A673 (cell line): ENCODE data around the gene SLC26A1. TPM values are rescaled to one million over a fixed set of nuclear protein-coding genes. Genes with fewer than 3 reads are reported as not detected.

Experiments used
- BruUV-seq: library from RNA; stranded (reverse); fragments of 400-500 nt; replicated peaks from 2 replicates; lab custom pipeline; 2021; lab: Mats Ljungman, UMichigan
- CTCF ChIA-PET: fragments of 300-600 bp; sonication (Branson Sonifier 250); formaldehyde crosslinking; loops from one replicate; lab custom pipeline; 2022; ENCODE audit warnings: antibody characterized with exemption; lab: Charles Lee
- POLR2A ChIA-PET: fragments of 300-600 bp; sonication (Branson Sonifier 250); formaldehyde crosslinking; loops from one replicate; lab custom pipeline; 2022; ENCODE audit warnings: antibody characterized with exemption; ENCODE audit not compliant: low non-redundant PET; lab: Charles Lee
- DNase-seq: peaks from one replicate; pipeline ENCODE4 v3.0.0-alpha.2; 2015; ENCODE audit warnings: low spot score
- H3K27ac ChIP-seq: fragments of 200-600 bp; sonication (generic); 2 replicates; pipeline ENCODE4 v1.5.1; 2016; ENCODE audit warnings: mixed run types, low read depth, mild to moderate bottlenecking, mixed read lengths, antibody characterized with exemption, low read length; ENCODE audit not compliant: poor library complexity, severe bottlenecking
- H3K27me3 ChIP-seq: fragments of 200-600 bp; sonication (generic); replicated peaks from 2 replicates; pipeline ENCODE4 v1.6.1; 2017; ENCODE audit warnings: mixed run types, low read depth, mild to moderate bottlenecking, mixed read lengths, antibody characterized with exemption, low read length; ENCODE audit not compliant: insufficient read depth, poor library complexity
- H3K36me3 ChIP-seq: fragments of 200-600 bp; sonication (generic); 2 replicates; pipeline ENCODE4 v1.6.1; 2016; ENCODE audit warnings: mixed run types, mild to moderate bottlenecking, mixed read lengths, antibody characterized with exemption, low read length; ENCODE audit not compliant: insufficient read depth, poor library complexity, severe bottlenecking
- H3K4me1 ChIP-seq: fragments of 200-600 bp; sonication (generic); 2 replicates; pipeline ENCODE4 v1.6.1; 2017; ENCODE audit warnings: mixed run types, mild to moderate bottlenecking, mixed read lengths, antibody characterized with exemption, low read length; ENCODE audit not compliant: insufficient read depth, poor library complexity, severe bottlenecking
- H3K4me3 ChIP-seq: fragments of 200-600 bp; sonication (generic); 2 replicates; pipeline ENCODE4 v1.5.1; 2016; ENCODE audit warnings: low read depth, mixed run types, mild to moderate bottlenecking, mixed read lengths, low read length; ENCODE audit not compliant: poor library complexity, severe bottlenecking
- H3K9me3 ChIP-seq: fragments of 200-600 bp; sonication (generic); 2 replicates; pipeline ENCODE4 v1.6.1; 2016; ENCODE audit warnings: mixed run types, low read depth, mild to moderate bottlenecking, mixed read lengths, antibody characterized with exemption, low read length; ENCODE audit not compliant: poor library complexity, severe bottlenecking
- EZH2 ChIP-seq: fragments of 200-600 bp; sonication (generic); IDR thresholded peaks from 2 replicates; pipeline ENCODE4 v1.6.1; 2017; ENCODE audit warnings: borderline replicate concordance, low read depth, mild to moderate bottlenecking, mixed read lengths, antibody characterized with exemption, low read length; ENCODE audit not compliant: poor library complexity, severe bottlenecking
- intact Hi-C: fragments of 100-400 bp; cut with micrococcal nuclease; formaldehyde crosslinking; loops from one replicate; pipeline ENCODE4 v1.10.0; 2022; ENCODE audit not compliant: unreplicated experiment
- total RNA-seq: library from RNA; stranded (reverse); gene quantifications from 2 replicates; pipeline ENCODE4 v1.2.3, GENCODE V29; 2021
- TF ChIP-seq, protein P1 (sequence below): fragments of 300-800, 200-600 bp; sonication (generic); conservative IDR thresholded peaks from 2 replicates; pipeline ENCODE4 v1.5.1; 2017; ENCODE audit warnings: low read depth, mild to moderate bottlenecking, antibody characterized with exemption, low read length, moderate library complexity, mixed read lengths

Gene SLC26A1
- total RNA-seq, 1 experiment from 2014 or later, result 0.30 TPM

DNA sequence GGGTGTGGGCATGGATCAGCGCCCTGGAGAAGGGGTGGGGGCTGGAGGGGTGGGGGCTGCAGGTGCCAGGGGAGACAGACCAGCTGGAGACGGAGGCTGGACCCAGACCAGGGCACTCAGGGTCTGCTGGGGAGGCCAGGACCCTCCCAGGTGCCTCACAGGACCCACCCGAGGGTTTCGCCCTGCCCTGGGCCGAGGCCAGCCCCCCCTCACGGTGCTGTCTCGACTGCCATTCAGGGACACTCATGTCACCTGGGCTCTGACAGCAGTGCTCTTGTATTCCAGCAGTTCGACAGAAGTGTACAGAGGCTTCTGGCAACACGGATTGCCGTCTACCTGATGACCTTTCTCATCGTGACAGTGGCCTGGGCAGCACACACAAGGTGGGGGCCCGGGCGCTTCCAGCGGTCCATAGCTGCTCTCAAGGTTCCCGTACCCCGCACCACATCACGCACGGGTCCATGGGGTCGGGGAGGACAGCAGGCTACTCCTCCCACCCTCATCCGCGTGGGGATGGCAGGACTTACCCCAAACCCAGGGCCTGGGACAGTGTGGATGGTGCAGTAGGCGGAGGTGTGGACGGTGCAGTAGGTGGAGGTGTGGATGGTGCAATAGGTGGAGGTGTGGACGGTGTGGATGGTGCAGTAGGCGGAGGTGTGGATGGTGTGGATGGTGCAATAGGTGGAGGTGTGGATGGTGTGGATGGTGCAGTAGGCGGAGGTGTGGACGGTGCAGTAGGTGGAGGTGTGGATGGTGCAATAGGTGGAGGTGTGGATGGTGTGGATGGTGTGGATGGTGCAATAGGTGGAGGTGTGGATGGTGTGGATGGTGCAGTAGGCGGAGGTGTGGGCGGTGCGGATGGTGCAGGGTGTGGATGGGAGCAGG is 42.8 kb downstream of the SLC26A1 start:
- H3K36me3 ChIP-seq, result no peaks in the 10 kb centered on the region
- peaks cover 2% of the 10 kb centered on the region for H3K27me3 ChIP-seq
- TF ChIP-seq, protein P1, sequence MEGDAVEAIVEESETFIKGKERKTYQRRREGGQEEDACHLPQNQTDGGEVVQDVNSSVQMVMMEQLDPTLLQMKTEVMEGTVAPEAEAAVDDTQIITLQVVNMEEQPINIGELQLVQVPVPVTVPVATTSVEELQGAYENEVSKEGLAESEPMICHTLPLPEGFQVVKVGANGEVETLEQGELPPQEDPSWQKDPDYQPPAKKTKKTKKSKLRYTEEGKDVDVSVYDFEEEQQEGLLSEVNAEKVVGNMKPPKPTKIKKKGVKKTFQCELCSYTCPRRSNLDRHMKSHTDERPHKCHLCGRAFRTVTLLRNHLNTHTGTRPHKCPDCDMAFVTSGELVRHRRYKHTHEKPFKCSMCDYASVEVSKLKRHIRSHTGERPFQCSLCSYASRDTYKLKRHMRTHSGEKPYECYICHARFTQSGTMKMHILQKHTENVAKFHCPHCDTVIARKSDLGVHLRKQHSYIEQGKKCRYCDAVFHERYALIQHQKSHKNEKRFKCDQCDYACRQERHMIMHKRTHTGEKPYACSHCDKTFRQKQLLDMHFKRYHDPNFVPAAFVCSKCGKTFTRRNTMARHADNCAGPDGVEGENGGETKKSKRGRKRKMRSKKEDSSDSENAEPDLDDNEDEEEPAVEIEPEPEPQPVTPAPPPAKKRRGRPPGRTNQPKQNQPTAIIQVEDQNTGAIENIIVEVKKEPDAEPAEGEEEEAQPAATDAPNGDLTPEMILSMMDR, result no peak
- TF ChIP-seq EZH2, result no peak
- H3K27ac ChIP-seq, result no peak overlapping the region
- POLR2A ChIA-PET, result no interaction called here
- no peak for DNase-seq
- no peak overlapping the region for H3K4me3 ChIP-seq
- H3K4me1 ChIP-seq, result no peaks in the 10 kb centered on the region
- CTCF ChIA-PET, result no interaction called here
- no peaks in the 10 kb centered on the region for H3K9me3 ChIP-seq
- BruUV-seq, result no TSS peak
- intact Hi-C loops, result no loop called here

DNA sequence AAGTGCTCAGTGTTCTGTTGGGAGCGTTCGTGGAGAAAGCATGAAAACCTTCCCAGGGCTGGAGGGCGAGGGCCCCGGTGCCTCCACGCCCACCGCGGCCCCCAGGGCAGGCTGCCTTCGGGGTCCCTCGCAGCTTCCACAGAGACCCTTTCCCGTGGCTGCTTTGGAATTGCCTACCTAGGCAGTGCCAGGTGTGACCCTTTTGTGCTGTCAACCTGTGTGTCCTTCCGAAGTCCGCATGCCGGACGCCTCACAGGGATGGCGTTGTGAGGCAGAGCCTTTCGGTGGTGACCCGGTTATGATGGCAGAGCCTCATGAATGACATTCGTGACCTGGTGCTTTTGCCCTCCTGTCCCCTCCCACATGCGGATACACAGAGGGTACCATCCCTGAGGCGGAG is 43.5 kb downstream of the SLC26A1 start:
- no peaks in the 10 kb centered on the region for H3K36me3 ChIP-seq
- H3K4me1 ChIP-seq, result no peaks in the 10 kb centered on the region
- BruUV-seq, result no TSS peak
- DNase-seq, result no peak
- no peak overlapping the region for H3K27ac ChIP-seq
- H3K27me3 ChIP-seq, result peaks cover 2% of the 10 kb centered on the region
- H3K9me3 ChIP-seq, result no peaks in the 10 kb centered on the region
- CTCF ChIA-PET, result no interaction called here
- POLR2A ChIA-PET, result no interaction called here
- TF ChIP-seq, protein P1, result no peak
- TF ChIP-seq EZH2, result no peak
- no peak overlapping the region for H3K4me3 ChIP-seq
- intact Hi-C loops, result no loop called here

DNA sequence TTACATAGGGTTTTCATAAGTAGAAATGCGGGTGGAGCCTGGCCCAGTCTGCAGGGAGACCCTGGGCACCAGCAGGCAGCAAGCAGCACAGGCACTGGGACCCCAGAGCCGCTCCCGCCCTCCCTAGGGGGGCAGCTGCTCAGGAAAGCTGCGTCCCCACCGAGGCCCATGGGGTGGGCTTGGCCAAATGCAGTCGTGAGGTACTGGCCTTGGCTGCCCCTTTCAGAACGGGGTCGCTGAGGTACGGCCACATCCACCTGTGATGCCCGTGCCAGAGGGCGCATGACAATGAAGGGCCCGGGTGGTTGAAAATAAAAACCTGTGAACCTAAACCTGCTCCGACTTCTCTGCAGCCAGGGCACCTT is 44.3 kb downstream of the SLC26A1 start:
- no peaks in the 10 kb centered on the region for H3K36me3 ChIP-seq
- H3K9me3 ChIP-seq, result no peaks in the 10 kb centered on the region
- TF ChIP-seq, protein P1, result no peak
- TF ChIP-seq EZH2, result no peak
- BruUV-seq, result no TSS peak
- CTCF ChIA-PET, result no interaction called here
- H3K27ac ChIP-seq, result no peak overlapping the region
- no peak overlapping the region for H3K4me3 ChIP-seq
- no peak for DNase-seq
- intact Hi-C loops, result no loop called here
- POLR2A ChIA-PET, result no interaction called here
- H3K4me1 ChIP-seq, result no peaks in the 10 kb centered on the region
- peaks cover 2% of the 10 kb centered on the region for H3K27me3 ChIP-seq
